IPS-15b (cell line): ENCODE measurements around the gene PRMT1.
A peak's percentile ranks its signal among the peaks of the same experiment; 100 is the strongest.
"Not testable (repeated sequence)": the region's sequence is repeated elsewhere in the genome, so short reads cannot be mapped to it uniquely, and the experiment has no call there.

Experiments
- H3K27me3 ChIP-seq: one replicate; pipeline ENCODE4 v1.6.1; 2013; ENCODE audit warnings: low read length; ENCODE audit not compliant: control insufficient read depth, insufficient read depth
- H3K36me3 ChIP-seq: one replicate; pipeline ENCODE4 v1.6.1; 2013; ENCODE audit warnings: low read length; ENCODE audit not compliant: control insufficient read depth, insufficient read depth
- H3K4me1 ChIP-seq: one replicate; pipeline ENCODE4 v1.6.1; 2013; ENCODE audit warnings: mild to moderate bottlenecking, low read length; ENCODE audit not compliant: control insufficient read depth, insufficient read depth
- H3K4me3 ChIP-seq: one replicate; pipeline ENCODE4 v1.5.1; 2013; ENCODE audit warnings: low read depth, low read length
- H3K9ac ChIP-seq: one replicate; pipeline ENCODE4 v1.6.1; 2013; ENCODE audit warnings: low read depth, mild to moderate bottlenecking, low read length
- H3K9me3 ChIP-seq: one replicate; pipeline ENCODE4 v1.6.1; 2013; ENCODE audit warnings: mild to moderate bottlenecking, low read length; ENCODE audit not compliant: control insufficient read depth, insufficient read depth

Gene PRMT1

DNA sequence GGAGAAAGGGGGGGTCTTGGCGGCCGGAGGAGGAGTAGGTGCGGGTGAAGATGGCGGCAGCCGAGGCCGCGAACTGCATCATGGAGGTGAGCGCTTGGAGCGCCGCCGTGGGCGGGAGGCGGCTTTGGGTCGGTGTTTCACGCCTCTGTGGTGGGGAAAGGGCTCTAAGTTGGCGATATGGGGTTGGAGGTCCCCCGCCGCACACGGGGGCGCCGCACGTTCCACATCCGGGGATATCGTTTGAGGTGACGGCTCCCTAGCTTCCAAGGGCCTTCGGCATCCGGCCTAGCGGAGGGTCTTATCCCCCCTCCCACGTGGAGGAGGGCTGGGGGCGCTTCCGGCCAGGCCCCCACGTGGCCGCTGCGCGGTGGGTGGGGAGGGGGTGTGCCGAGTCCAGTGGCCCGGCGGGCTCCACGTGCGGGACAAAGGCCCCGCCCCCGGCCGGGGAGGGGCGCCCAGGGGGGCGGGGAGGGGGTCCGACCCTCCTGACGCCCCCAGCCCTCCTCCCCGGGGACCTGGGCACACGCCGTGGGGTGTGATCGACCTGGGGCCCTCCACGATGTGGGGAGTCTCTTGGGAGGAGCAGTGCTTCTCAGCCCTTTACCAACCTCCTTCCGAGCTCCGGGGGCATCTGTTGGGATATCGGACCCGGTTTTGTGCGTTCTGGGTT, at the start of gene PRMT1:
PRMT1 (plus strand) TSS at position 41 of the 670 bp plus-strand sequence; CDS start at position 51, 10 bp downstream.
- Histone ChIP-seq H3K27me3 (no peaks in the 10 kb centered on the region), H3K9ac (peak within 1 kb of the TSS; percentile 100), H3K9me3 (no peaks in the 10 kb centered on the region), H3K4me1 (peaks cover 7% of the 10 kb centered on the region), H3K36me3 (peaks cover 21% of the 10 kb centered on the region), H3K4me3 (peak within 1 kb of the TSS; percentile 98)

DNA sequence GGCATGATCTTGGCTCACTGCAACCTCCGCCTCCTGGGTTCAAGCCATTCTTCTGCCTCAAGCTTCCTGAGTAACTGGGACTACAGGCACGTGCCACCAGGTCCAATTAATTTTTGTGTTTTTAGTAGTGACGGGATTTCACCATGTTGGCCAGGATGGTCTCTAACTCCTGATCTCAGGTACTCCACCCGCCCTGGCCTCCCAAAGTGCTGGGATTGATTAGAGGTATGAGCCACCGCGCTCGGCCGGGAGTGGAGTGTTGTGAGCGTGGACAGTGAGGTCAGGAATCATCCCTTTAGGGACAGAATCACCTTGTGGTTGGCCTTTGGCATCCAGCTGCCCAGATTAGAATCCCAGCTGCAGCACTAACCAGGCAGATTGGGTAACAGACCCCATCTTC, 47.4 kb upstream of the PRMT1 start:
- H3K4me1 ChIP-seq, result no peaks in the 10 kb centered on the region
- no peak overlapping the region for H3K4me3 ChIP-seq
- H3K9ac ChIP-seq, result no peak overlapping the region
- no peaks in the 10 kb centered on the region for H3K9me3 ChIP-seq
- peaks cover 8% of the 10 kb centered on the region for H3K36me3 ChIP-seq
- H3K27me3 ChIP-seq, result no peaks in the 10 kb centered on the region

- H3K9ac ChIP-seq, result no peak overlapping the region
- no peak overlapping the region for H3K4me3 ChIP-seq
- no peaks in the 10 kb centered on the region for H3K27me3 ChIP-seq
- no peaks in the 10 kb centered on the region for H3K9me3 ChIP-seq
- no peaks in the 10 kb centered on the region for H3K4me1 ChIP-seq
- no peaks in the 10 kb centered on the region for H3K36me3 ChIP-seq
These were observed 46.0 kb upstream of the PRMT1 start for GRCh38 chr19:49631014-49631588.

GRCh38 chr19:49631610-49632192, 45.4 kb upstream of the PRMT1 start:
- H3K4me3 ChIP-seq, result no peak overlapping the region
- no peak overlapping the region for H3K9ac ChIP-seq
- no peaks in the 10 kb centered on the region for H3K9me3 ChIP-seq
- no peaks in the 10 kb centered on the region for H3K27me3 ChIP-seq
- H3K4me1 ChIP-seq, result no peaks in the 10 kb centered on the region
- H3K36me3 ChIP-seq, result no peaks in the 10 kb centered on the region

DNA sequence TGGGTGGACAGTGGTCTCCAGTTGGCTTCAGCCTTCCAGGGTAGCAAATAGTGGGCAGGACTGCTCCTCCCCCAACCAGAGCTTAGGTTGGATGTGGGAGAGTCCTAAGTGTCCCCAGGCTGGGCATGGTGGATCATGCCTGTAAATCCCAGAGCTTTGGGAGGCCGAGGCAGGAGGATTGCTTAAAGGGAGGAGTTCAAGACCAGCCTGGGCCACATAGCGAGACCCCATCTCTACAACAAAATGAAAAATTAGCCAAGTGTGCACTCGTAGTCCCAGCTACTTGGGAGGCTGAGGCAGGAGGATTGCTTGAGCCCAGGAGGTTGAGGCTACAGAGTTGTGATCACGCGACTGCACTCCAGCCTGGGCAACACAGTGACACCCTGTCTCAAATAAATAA, 44.5 kb upstream of the PRMT1 start:
- Histone ChIP-seq H3K9me3 (no peaks in the 10 kb centered on the region), H3K27me3 (no peaks in the 10 kb centered on the region), H3K36me3 (no peaks in the 10 kb centered on the region), H3K4me1 (no peaks in the 10 kb centered on the region), H3K9ac (no peak overlapping the region), H3K4me3 (no peak overlapping the region)

- not testable (repeated sequence) for H3K9ac ChIP-seq, H3K9me3 ChIP-seq, H3K4me1 ChIP-seq, H3K36me3 ChIP-seq, H3K4me3 ChIP-seq, H3K27me3 ChIP-seq
These were observed 43.8 kb upstream of the PRMT1 start for GRCh38 chr19:49633273-49633672.

GRCh38 chr19:49635530-49636232, 41.4 kb upstream of the PRMT1 start:
- H3K4me1 ChIP-seq, result peaks cover 2% of the 10 kb centered on the region
- no peaks in the 10 kb centered on the region for H3K27me3 ChIP-seq
- H3K9me3 ChIP-seq, result no peaks in the 10 kb centered on the region
- no peaks in the 10 kb centered on the region for H3K36me3 ChIP-seq
- no peak overlapping the region for H3K9ac ChIP-seq
- H3K4me3 ChIP-seq, result no peak overlapping the region

DNA sequence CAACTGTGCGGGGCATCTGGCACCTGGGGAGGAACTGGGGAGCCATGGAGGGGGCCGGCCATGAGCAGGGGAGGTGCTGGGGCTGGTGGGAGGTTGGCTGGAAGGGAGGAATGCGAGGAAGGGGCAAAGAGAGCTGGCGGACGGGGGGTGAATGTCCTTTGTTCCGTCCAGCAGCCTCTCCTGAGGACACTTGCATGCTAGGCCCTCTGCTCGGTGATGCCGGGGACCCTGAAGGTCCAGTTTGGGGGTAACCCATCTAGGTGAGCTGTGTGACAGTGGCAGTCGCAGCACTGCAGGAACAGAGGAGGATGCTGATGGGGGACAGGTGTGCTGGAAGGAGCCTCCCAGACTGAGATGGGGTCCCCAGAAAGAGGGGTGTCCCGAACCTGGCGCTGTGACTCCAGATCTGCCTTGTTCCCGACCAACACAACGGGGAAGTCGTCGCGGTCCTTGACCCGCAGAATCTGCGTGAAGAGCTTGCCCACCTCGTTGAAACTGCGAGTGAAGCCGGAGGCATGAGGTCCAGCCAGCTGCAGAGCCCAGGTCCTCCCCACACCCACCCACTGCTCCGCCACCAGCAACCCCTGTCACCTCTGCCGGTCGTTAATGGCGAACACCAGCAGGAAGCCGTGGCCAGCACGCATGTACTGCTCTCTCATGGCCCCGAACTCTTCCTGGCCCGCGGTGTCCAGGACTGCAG, 40.7 kb upstream of the PRMT1 start:
- no peak overlapping the region for H3K9ac ChIP-seq
- H3K27me3 ChIP-seq, result no peaks in the 10 kb centered on the region
- H3K4me3 ChIP-seq, result no peak overlapping the region
- no peaks in the 10 kb centered on the region for H3K36me3 ChIP-seq
- no peaks in the 10 kb centered on the region for H3K9me3 ChIP-seq
- H3K4me1 ChIP-seq, result peaks cover 2% of the 10 kb centered on the region

GRCh38 chr19:49637821-49638738, 39.0 kb upstream of the PRMT1 start:
- no peak overlapping the region for H3K9ac ChIP-seq
- no peaks in the 10 kb centered on the region for H3K9me3 ChIP-seq
- H3K4me3 ChIP-seq, result peak overlapping the region; percentile 76
- H3K4me1 ChIP-seq, result peaks cover 5% of the 10 kb centered on the region
- H3K27me3 ChIP-seq, result no peaks in the 10 kb centered on the region
- peaks cover 4% of the 10 kb centered on the region for H3K36me3 ChIP-seq

GRCh38 chr19:49639401-49640112, 37.5 kb upstream of the PRMT1 start:
- Histone ChIP-seq H3K4me3 (peak overlapping the region; percentile 50), H3K4me1 (peaks cover 7% of the 10 kb centered on the region), H3K36me3 (peaks cover 4% of the 10 kb centered on the region), H3K9me3 (no peaks in the 10 kb centered on the region), H3K27me3 (no peaks in the 10 kb centered on the region), H3K9ac (no peak overlapping the region)
